HG03060 (cell line): ENCODE measurements around the gene MAPK8.
"Not testable (repeated sequence)": the region's sequence is repeated elsewhere in the genome, so short reads cannot be mapped to it uniquely, and the experiment has no call there.

Experiments
- ATAC-seq: cut with Tn5 transposase; IDR thresholded peaks from one replicate; pipeline ENCODE4 v1.9.1; 2021; ENCODE audit warnings: low read depth, moderate number of reproducible peaks; ENCODE audit not compliant: unreplicated experiment

MAPK8 gene

GRCh38 chr10:48412081-48412480 is 105.6 kb downstream of the MAPK8 start:
- no peak for ATAC-seq

GRCh38 chr10:48412933-48413332 is 106.5 kb downstream of the MAPK8 start:
- no peak for ATAC-seq

DNA sequence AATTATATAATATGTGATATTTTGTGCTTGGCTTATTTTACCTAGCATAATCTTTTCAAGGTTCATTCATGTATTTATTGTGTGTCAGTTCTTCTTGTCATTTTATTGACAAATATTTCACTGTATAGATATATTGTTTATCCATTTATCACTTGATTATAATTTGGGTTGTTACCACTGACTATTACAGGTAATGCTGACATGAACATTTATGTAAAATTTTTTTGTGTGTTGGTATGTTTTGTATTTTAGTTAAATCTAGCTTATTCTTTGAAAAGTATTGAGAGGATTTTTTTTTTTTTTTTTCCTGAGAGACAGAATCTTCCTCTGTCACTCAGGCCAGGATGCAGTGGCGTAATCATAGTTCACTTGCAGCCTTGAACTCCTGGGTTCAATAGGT is 107.7 kb downstream of the MAPK8 start:
- ATAC-seq, result no peak

DNA sequence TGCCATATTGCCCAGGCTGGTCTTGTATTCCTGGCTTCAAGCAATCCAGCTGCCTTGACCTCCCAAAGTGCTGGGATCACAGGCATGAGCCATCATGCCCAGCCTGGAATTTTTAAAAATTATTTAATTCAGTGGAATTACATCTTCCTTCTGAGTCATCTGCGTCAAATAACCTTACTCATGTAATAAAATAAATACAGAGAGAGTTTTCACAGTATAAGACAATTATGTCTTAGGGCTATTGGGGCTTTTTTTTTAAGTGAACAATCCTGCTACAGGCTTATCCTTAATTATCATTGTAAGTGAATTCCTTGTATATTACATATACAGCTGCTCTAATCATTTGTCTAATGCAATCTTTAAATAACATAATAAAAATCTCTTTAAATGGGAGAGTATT is 108.3 kb downstream of the MAPK8 start:
- ATAC-seq, result no peak

- ATAC-seq, result no peak
Observed at GRCh38 chr10:48416584-48417232, 110.2 kb downstream of the MAPK8 start.

GRCh38 chr10:48417374-48417773 is 110.9 kb downstream of the MAPK8 start:
- ATAC-seq, result no peak

- ATAC-seq, result no peak
Observed at GRCh38 chr10:48418189-48418788, 111.8 kb downstream of the MAPK8 start.

DNA sequence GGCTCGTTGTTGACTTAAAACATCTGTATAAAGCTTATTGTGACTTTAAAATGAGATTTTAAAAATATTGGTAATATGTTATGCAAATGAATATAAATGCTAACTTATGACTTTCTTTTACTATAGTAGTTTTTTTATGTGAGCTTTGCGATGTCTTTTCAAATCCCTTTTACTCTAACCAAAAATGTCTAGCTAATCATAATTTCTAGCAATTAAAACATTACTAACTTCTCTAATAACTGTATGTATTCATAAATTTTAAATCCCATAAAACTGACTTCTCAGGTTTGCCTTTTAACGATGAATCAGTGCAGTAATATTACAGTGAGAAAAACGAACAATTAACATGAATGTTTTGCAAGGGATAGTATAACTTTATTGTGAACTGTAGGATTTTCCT is 113.2 kb downstream of the MAPK8 start:
- no peak for ATAC-seq

DNA sequence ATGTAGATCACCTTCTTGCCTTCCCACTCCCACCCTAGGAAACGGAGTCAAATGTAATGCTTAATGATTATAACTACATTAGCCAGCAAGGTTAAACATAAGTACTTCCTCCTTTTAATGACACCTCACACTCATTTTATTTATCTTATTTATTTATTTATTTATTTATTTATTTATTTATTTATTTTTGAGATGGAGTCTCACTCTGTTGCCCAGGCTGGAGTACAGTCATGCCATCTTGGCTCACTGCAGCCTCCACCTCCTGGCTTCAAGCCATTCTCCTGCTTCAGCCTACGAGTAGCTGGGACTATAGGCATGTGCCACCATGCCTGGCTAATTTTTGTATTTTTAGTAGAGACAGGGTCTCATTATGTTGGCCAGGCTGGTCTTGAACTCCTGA is 115.4 kb downstream of the MAPK8 start:
- not testable (repeated sequence) for ATAC-seq

GRCh38 chr10:48423884-48424283 is 117.4 kb downstream of the MAPK8 start:
- no peak for ATAC-seq

- ATAC-seq, result no peak
Observed at GRCh38 chr10:48428896-48429295, 122.4 kb downstream of the MAPK8 start.

DNA sequence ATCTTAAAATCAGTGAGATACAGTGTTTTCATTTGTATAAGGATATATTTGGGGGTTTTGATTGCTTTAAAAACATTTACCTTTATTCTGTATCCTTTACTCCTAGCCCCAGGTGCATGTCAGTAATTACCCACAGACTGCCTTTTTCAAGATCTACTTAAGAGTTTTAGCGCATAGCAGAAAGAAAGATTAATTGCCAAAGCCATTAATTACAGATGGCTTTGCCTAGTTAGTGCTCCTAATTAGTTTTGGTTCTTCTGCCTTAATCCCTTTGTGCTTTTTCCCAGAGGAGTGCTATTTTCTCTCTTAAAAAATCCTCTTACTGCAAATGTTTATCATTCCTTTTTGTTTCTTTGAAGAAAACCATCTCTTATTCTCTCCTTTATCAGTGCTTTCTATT is 122.8 kb downstream of the MAPK8 start:
- ATAC-seq, result no peak

DNA sequence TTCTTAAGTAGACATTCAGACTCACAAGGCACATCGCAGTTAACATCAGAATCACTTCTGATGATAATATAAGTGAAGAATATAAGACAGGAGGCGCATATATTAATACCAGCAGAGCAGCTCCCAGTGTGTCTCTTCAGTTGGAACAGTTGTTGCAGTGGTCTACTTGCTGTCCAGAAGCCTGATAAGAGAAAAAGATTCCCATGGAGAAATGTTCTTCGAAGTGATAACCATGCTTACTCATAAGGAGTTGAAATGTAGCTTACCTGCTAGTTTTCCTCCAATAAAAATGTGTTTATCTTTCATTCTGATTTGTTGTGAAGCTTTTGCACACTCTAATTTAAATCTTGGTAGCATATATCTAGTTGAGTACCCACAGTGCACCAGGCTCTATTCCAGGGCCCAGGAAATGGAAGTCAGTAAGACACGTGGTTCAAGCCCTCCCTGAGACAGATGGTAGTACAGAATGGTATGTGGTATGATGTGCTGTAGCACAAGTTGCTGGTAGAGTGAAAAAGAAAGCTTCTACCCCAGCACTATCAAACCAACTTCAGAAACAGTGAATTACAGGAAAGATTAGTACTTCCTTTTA is 124.0 kb downstream of the MAPK8 start:
- ATAC-seq, result no peak

- ATAC-seq, result no peak
Observed at GRCh38 chr10:48431871-48432270, 125.4 kb downstream of the MAPK8 start.

- no peak for ATAC-seq
Observed at GRCh38 chr10:48437546-48437945, 131.1 kb downstream of the MAPK8 start.

DNA sequence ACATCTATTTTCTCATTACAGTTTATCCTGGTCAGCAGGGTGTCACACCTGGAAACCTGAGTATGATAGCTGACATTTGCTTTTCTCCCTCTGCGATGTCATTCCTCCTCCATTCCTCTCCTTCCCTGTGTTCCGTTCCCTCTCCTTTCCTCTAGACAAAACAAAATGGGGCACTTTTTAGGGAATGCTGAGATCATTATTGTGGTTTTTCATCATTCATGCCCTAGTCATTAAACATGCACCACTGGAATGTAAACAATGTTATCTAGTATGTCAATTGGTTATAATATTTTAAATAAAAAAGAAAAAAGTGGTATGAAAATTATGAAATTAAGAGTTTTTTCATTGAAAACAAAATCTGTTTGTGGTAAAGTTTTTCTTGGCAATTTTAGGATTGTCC is 132.6 kb downstream of the MAPK8 start:
- ATAC-seq, result no peak

GRCh38 chr10:48439581-48440041 is 133.1 kb downstream of the MAPK8 start:
- ATAC-seq, result no peak

GRCh38 chr10:48440771-48441170 is 134.3 kb downstream of the MAPK8 start:
- ATAC-seq, result no peak

DNA sequence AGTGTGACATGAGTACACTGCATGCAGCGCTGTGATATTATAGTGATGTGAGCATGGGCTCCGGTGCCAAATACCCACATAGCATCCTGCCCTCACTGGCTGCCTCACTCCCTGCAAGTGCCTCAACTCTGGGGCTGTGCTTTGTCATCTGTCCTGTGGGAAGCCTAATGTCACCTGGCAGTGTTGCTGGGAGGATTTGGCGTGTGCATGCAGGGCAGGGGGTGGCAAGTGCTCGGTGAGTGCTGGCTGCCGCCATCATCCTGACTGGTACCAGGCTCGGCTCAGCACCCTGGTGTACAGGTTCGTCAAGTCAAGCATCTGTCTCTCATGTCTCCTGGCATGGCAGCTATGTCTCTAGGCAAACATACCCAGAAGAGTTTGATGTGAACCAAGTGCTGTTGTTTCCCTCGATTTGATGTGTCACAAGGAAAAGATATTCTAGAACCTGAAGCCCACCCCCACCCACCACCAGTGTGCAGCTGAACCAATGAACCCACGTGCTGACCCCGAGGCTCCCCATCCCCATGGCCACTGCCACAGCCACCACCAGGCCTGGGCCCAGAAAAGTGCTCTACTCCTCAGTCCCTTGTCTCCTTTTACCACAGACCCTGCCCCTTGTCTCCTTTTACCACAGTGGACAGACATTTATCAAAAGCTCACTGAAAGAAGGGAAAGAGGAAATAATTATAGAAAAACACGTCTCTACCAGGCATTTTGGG is 135.8 kb downstream of the MAPK8 start:
- no peak for ATAC-seq

- ATAC-seq, result no peak
Observed at GRCh38 chr10:48442809-48443177, 136.3 kb downstream of the MAPK8 start.

DNA sequence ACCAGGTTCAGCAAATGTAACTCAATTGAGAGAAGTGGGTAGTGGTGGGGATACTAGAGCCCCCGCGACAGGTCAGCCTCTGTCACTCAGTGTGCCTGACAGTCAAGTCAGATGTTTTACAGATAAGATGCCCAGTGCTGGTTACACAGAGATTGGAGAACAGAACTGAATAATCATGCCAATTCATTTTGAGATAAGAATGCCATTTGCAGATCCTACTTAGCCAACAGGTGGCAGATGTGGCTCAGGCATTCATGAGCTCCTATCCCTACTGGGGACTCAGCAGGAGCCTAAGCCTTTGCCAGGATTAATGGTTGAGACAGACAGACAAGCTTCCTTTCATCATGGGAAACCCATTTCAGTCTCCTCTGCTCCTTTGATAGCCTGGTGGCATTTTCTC is 137.8 kb downstream of the MAPK8 start:
- ATAC-seq, result no peak
